Stimulated activated naive CD4-positive, alpha-beta T cell (primary cell): Measurements from ENCODE around the gene NCK2.
"Not testable (repeated sequence)": the region's sequence is repeated elsewhere in the genome, so short reads cannot be mapped to it uniquely, and the experiment has no call there.

ENCODE experiments used
- DNase-seq, 6 experiments: peaks; one replicate each; lab custom pipeline; 2025; lab: John Stamatoyannopoulos, UW

The NCK2 gene

GRCh38 chr2:105893011-105893995 lies 148.6 kb downstream of the NCK2 start:
- no peak for DNase-seq

- DNase-seq: no peak
These were observed 149.7 kb downstream of the NCK2 start for GRCh38 chr2:105894327-105894944.

DNA sequence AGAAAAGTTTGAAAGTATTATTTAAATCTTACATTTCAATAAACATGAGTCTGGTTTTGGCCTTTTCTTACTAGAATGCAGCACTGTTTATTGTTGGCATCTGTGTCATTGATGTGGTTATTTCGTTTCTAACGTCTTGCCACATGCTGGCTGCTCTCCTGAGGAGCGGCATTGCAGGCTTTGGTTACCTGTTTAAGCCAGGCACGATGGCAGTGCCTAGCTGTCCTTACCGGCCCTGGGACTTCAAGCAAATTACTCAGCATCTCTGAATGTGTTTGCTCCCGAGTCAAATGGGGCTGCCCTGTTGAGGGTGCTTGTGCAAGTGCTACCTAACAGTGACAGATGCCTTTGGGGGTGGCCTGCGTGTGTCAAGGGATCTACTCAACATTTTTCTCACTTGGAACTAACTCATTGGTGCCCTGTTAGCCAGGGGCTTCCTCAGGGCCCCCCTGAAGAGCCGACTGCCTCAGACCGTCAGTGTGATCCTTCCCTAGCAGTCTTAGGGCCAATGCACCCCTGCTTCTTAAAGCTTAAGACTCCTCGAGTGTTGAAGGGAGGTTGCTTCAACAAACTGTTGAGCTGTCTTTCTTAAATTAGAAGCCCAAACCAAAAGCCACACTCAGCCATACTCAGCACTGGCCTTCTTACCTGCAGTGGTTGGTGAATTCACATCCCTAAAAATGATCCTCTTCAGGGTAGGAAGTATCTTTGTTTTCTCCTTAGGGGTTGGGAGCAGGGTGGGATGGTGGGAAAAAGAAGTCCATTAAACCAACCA lies 151.5 kb downstream of the NCK2 start:
- peak in 4 of 6 experiments; percentile 9 to 61 (median 52) for DNase-seq

DNA sequence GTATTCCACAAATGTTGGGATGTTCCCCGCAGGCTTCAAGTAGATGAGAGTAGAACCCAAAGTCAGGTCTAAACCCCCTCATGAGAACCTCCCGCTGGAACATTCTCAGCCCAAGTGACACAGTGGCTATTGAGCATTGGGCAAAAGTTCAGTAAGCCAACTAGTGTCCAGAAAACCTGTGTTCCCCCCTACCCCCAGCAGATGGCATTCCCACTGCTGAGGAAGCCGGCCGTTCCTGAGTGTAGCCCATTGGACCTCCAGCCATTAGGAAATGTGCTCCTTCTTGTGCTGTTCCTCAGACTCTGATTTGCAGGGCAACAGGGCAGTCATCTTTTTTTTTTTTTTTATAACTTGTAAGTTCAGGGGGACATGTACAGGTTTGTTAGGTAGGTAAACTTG lies 152.1 kb downstream of the NCK2 start:
- DNase-seq: no peak

DNA sequence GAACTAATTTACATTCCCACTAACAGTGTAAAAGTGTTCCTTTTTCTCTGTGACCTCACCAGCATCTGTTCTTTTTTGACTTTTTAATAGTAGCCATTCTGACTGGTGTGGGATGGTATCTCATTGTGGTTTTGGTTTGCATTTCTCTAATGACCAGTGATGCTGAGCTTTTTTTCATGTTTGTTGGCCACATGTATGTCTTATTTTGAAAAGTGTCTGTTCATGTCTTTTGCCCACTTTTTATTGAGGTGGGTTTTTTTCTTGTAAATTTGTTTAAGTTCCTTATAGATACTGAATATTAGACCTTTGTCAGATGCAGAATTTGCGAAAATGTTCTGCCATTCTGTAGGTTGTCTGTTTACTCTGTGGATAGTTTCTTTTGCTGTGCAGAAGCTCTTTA lies 153.0 kb downstream of the NCK2 start:
- not testable (repeated sequence) for DNase-seq

GRCh38 chr2:105903051-105903674 lies 158.5 kb downstream of the NCK2 start:
- DNase-seq: no peak

DNA sequence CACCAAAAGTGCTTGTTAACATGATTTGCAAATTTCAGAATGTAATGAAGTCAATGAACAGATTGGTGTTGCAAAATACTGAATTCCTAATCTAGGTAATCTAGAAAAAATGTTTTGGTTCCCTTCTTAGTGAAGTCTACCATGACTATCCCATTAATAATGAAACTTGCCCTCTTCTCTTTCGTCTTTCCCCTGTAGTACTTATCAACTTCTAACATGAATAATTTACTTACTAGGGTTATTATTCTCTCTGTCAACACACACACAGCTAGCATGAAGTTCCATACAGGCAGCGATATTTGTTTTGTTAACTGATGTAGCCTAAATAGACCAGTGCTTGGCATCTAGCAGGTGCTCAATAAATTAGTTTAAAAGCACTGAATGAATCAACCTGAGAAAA lies 160.2 kb downstream of the NCK2 start:
- no peak for DNase-seq

GRCh38 chr2:105906481-105906880 lies 161.8 kb downstream of the NCK2 start:
- DNase-seq: peak in 1 of 6 experiments; percentile 38

DNA sequence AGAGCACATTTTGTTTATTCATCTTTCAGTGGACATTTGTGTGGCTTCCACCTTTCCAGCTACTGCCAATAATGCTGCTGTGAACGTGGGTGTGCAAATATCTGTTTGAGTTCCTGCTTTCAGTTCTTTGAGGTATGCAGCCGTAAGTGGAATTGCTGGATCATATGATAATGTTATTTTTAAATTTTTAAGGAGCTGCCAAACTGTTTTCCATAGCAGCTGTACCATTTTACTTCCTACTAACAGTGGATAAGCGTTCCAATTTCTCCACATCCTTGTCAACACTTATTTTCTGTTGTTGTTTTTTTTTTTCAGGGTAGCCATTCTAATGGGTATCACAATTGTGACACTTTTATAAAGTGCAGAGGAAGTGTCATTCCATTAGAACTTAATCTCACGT lies 162.5 kb downstream of the NCK2 start:
- no peak for DNase-seq

DNA sequence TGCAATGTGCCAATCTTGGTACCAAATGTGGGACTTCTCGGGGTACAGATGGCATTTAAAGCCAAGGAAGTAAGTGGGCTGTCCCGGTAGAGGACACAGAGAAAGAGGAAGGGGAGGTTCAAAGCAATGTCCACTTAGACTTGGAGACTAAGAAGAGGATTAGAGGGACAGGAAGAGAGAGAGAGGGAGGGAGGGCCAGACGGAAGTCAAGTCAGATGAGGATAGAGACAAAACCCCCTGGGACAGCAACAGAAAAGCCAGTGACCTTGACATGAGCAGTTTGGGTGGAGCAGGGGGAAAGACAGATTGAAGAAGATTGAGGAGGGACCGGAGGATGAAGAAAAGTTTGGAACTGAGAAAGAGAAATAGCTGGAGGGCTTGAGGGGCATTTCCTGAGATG lies 164.5 kb downstream of the NCK2 start:
- DNase-seq: no peak

- no peak for DNase-seq
These were observed 166.0 kb downstream of the NCK2 start for GRCh38 chr2:105910497-105911238.

DNA sequence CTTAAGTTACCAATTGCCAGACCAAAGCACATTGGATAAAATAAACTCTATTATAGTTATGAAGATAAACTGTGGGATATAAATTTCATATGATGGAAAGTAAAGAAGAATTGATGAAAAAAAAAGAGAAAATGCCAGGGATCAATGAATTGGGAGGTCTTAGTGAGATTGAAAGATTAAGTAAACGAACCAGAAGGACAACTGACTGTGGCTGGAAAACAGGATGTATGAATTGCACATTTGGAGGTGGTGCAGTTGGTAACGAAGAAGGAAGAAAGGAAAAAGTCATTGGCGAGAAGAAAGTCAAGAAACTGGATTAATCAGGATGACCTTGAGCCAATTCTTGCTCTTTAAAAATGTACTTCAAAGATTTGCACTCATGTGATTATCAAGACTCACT lies 166.7 kb downstream of the NCK2 start:
- DNase-seq: no peak

GRCh38 chr2:105912081-105912480 lies 167.4 kb downstream of the NCK2 start:
- no peak for DNase-seq

DNA sequence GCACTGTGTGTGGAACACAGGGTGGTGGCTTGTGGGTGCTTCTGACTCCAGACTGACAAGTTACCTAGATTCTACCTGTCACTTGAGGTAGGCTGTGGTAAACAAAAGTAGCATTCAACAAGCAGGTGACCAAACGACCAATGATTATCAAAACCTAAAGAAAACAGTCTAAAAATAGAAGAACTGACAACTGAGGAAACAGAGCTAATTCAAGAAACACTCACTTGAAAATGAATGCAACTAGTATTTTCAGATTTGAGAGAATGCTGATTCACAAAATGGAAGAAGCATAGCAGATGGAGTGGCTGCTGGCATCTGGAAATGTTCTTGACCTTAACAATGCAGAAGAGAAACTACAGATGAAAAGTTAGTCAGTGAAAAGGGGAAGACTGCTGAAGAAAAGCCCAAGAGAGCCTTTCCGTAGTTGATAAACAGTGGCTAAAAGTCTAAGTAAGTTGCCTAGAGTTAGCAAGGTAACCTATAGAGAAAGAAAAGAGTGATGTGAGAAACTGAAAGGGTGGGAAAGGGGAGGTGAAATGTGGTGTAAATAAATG lies 170.4 kb downstream of the NCK2 start:
- DNase-seq: no peak

GRCh38 chr2:105917226-105917625 lies 172.5 kb downstream of the NCK2 start:
- no peak for DNase-seq

- no peak for DNase-seq
These were observed 173.0 kb downstream of the NCK2 start for GRCh38 chr2:105917688-105918087.

- DNase-seq: no peak
These were observed 174.6 kb downstream of the NCK2 start for GRCh38 chr2:105919191-105919811.

GRCh38 chr2:105919826-105920225 lies 175.1 kb downstream of the NCK2 start:
- DNase-seq: peak; percentile 6 to 44 (median 16)

DNA sequence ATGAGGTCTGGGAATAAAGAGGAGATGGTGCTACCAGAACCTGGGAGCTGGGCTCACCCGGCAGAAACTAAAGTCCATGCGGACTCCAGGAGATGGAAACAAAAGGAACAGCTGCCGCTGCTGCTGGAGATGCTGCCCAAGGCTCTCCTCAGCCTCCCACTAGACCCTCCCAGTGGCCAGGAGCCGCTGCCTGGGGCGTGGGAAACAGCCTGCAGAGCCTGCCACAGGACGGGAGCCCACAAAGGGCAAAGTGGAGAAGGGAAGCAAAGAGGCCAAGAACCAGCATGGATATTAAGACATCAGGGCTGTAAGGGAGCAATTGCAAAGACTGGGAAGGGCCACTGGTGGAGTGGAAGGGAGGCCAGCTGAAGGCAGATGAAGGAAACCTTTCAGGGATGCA lies 179.6 kb downstream of the NCK2 start:
- no peak for DNase-seq

GRCh38 chr2:105924932-105925331 lies 180.2 kb downstream of the NCK2 start:
- no peak for DNase-seq

- no peak for DNase-seq
These were observed 180.7 kb downstream of the NCK2 start for GRCh38 chr2:105925390-105925789.
